HG02884 (cell line): ENCODE results near the gene PRSS12.
A peak's percentile ranks its signal among the peaks of the same experiment; 100 is the strongest.
"Not testable (repeated sequence)": the region's sequence is repeated elsewhere in the genome, so short reads cannot be mapped to it uniquely, and the experiment has no call there.

ENCODE experiments used
- ATAC-seq: cut with Tn5 transposase; IDR thresholded peaks from one replicate; pipeline ENCODE4 v1.9.1; 2021; ENCODE audit warnings: mild to moderate bottlenecking, moderate library complexity; ENCODE audit not compliant: unreplicated experiment

The PRSS12 gene, protein sequence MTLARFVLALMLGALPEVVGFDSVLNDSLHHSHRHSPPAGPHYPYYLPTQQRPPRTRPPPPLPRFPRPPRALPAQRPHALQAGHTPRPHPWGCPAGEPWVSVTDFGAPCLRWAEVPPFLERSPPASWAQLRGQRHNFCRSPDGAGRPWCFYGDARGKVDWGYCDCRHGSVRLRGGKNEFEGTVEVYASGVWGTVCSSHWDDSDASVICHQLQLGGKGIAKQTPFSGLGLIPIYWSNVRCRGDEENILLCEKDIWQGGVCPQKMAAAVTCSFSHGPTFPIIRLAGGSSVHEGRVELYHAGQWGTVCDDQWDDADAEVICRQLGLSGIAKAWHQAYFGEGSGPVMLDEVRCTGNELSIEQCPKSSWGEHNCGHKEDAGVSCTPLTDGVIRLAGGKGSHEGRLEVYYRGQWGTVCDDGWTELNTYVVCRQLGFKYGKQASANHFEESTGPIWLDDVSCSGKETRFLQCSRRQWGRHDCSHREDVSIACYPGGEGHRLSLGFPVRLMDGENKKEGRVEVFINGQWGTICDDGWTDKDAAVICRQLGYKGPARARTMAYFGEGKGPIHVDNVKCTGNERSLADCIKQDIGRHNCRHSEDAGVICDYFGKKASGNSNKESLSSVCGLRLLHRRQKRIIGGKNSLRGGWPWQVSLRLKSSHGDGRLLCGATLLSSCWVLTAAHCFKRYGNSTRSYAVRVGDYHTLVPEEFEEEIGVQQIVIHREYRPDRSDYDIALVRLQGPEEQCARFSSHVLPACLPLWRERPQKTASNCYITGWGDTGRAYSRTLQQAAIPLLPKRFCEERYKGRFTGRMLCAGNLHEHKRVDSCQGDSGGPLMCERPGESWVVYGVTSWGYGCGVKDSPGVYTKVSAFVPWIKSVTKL

GRCh38 chr4:118352843-118353533 lies at the start of gene PRSS12:
PRSS12 (minus strand) TSS chr4:118353003; CDS start chr4:118352720, 283 bp downstream.
- ATAC-seq, result peak; percentile 98

- ATAC-seq, result no peak
These were observed 47.6 kb upstream of the PRSS12 start for GRCh38 chr4:118400356-118400755.

- ATAC-seq, result not testable (repeated sequence)
These were observed 47.1 kb upstream of the PRSS12 start for GRCh38 chr4:118399883-118400282.

GRCh38 chr4:118398226-118399090 lies 45.7 kb upstream of the PRSS12 start:
- ATAC-seq, result peak; percentile 72

- no peak for ATAC-seq
These were observed 44.8 kb upstream of the PRSS12 start for GRCh38 chr4:118397623-118397979.

DNA sequence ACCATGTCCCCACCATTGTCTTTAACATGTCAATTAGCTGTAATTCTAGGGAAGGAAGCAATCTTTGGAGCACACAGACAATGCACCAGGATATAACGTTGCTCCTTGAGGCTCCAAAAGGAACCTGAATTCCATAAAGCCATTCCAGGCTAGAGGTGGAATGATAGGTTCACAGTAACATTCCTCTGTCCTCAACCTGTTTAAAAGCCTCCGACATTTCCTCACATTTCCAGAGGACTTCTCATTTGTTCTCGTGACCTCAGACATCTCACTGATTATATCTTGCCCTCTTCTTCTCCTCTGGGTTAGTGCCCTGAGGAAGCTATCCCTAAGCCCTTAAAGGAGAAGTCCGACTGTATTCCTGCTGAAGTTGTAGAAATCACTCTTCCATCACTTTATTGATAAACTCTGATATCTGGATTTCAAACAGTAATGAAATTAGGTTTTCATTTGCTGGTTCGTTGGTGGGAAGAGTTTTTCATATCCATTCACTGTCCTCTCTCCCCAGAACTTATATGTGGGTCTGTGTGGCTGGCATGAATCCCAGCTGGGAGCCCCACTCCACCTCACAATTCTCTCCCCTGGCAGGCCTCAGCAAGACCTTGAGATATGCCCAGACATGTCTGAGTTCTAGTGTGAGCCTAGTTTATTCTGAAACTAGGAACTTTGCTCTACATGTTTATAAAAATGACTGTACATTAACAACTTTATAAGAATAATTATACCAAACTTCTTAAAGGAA lies 44.2 kb upstream of the PRSS12 start:
- ATAC-seq, result no peak

- no peak for ATAC-seq
These were observed 42.3 kb upstream of the PRSS12 start for GRCh38 chr4:118395057-118395644.

DNA sequence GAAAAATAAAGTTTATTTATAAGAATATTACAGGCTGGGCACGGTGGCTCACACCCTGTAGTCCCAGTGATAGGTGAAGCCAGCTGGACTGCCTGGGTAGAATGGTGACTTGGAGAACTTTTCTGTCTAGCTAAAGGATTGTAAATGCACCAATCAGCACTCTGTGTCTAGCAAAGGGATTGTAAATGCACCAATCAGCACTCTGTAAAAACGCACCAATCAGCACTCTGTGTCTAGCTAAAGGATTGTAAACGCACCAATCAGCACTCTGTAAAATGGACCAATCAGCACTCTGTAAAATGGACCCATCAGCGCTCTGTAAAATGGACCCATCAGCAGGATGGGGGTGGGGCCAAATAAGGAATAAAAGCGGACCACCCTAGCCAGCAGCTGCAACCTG lies 39.7 kb upstream of the PRSS12 start:
- not testable (repeated sequence) for ATAC-seq

DNA sequence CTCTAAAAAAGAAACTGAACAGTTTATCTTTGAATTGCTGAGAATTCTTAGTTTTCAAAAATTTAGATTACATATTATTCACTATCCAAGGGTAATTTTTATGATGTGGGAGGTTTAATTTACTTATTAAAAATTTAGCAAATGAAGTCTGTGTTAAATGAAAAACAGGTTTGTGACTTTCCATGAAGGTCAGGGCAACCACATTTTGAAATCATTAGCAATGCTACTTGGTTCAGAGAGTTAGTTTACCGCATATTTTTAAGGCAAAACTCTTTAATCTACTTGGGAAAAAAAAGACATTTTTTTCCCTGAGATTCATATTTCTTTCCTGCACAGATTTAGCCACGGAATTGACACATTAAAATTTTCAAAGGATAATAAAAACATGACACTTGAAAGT lies 37.3 kb upstream of the PRSS12 start:
- ATAC-seq, result no peak

GRCh38 chr4:118389721-118390120 lies 36.9 kb upstream of the PRSS12 start:
- ATAC-seq, result no peak

DNA sequence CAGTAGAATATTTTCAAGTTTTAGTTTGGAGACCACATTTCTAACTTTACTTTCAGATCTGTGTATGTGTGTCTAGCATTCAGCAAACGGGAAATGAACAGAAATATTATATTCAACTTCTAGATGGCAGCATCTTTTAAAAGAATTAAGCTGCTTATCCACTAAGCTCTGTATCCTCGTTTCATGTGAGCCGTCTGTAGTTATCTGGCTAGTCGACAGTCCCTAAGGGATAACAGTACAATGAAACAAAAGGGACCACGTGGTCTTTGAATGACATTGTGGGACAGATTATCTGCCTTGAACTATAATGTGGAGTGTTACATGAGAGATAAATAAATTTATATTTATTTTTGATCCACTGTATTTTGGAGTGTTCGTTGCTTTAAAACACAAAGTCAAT lies 35.8 kb upstream of the PRSS12 start:
- no peak for ATAC-seq

- ATAC-seq, result no peak
These were observed 29.1 kb upstream of the PRSS12 start for GRCh38 chr4:118381902-118382301.

- no peak for ATAC-seq
These were observed 20.9 kb upstream of the PRSS12 start for GRCh38 chr4:118373614-118374255.

DNA sequence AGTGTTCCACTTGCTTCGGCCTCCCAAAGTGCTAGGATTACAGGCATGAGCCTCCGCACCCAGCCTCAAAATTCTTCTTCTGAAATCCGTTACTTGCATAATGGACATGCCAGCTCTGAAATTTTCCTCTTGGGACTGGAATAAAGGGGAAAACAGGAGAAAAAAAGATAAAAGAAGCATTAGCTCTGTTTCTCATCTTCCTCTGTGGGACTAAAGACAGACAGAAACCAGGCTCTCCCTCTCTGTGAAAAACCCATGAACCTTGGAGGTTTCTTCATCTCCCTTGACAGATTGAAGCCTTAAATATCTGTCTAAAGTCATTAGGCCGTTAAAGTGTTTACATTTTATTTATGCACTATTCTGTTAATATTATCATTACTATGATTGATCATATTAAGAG lies 19.4 kb upstream of the PRSS12 start:
- ATAC-seq, result no peak

DNA sequence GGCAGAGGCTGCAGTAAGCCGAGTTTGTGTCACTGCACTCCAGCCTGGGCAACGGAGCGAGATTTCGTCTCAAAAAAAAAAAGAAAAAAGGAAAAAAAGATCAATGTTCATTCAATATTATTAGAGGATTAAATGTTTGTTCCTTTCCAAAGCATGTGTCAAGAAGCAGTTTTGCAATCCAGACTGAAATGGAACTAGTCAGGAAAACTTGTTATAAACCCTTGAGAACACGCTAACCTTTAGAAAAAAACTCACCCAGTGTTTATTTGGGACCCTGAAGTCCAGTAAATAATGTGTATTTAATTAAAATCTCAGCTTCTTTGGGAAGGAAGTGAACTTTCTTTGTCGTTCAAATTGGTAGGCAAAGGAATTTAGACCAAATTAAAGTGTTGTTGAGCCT lies 16.4 kb upstream of the PRSS12 start:
- no peak for ATAC-seq

GRCh38 chr4:118367872-118368271 lies 15.1 kb upstream of the PRSS12 start:
- no peak for ATAC-seq

DNA sequence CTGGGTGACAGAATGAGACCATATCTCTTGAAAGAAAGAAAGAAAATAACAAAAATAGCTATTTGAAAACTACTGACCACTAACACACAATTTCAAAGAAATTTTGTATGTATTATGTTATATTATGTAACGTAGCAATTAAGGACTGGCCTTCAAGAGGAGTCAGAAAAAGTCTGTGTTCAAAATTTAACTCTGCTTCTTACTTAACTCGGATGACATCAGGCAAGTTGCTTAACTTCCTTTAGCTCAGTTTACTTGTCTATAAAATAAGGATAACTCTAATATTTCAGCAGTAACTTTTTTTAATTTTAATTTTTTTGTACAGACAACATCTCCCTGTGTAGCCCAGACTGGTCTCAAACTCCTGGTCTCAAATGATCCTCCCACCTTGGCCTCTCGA lies 14.6 kb upstream of the PRSS12 start:
- no peak for ATAC-seq

DNA sequence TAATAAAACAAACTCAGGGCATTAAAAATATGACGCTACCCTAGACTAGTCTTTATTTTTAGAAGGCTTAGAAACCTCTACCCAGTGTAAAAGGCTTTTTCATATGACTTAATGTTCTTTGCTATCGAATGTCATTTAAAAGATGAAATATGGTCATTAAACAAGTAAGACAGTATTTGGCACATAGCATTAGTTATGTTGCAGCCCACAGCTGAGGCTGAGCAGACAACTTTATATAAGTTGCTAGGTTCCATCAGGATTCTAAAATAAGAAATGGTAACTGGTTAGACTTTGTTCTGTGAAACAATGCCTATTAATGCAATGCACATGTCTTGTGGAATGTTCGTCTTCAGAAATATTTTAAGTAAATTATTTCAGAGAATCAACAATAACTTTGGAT lies 10.4 kb upstream of the PRSS12 start:
- ATAC-seq, result no peak

- no peak for ATAC-seq
These were observed 8.4 kb upstream of the PRSS12 start for GRCh38 chr4:118361192-118361591.
